HCT116 (cell line): ENCODE results near the gene KRT1. TPM values are rescaled to one million over a fixed set of nuclear protein-coding genes. Genes with fewer than 3 reads are reported as not detected.

ENCODE experiments used
- ATAC-seq: fragments of 200-7000 bp; cut with Tn5 transposase; 2 replicates; pipeline ENCODE4 v1.9.1; 2020; ENCODE audit warnings: mild to moderate bottlenecking, moderate library complexity
- BruUV-seq: library from RNA; stranded (reverse); fragments of 400-500 nt; replicated peaks from 2 replicates; lab custom pipeline; 2021; lab: Mats Ljungman, UMichigan
- CTCF ChIA-PET: fragments of 300-600 bp; sonication (Branson Sonifier 250); formaldehyde crosslinking; loops from one replicate; lab custom pipeline; 2021; ENCODE audit warnings: antibody characterized with exemption; lab: Charles Lee
- POLR2A ChIA-PET: fragments of 300-600, 350-600 bp; sonication (Branson Sonifier 250); formaldehyde crosslinking; loops from one replicate; lab custom pipeline; 2021; ENCODE audit warnings: antibody characterized with exemption; lab: Charles Lee
- RAD21 ChIA-PET, 2 experiments: fragments of 300-600 bp; sonication (Branson Sonifier 250); formaldehyde crosslinking; loops; one replicate each; lab custom pipeline; 2023; ENCODE audit warnings: low total read pairs in 2 of 2; ENCODE audit not compliant: uncharacterized antibody in 2 of 2, unreplicated experiment in 2 of 2, low non-redundant PET in 1 of 2; lab: Charles Lee
- DNase-seq: peaks from one replicate; pipeline ENCODE4 v3.0.0-alpha.2; 2010; ENCODE audit warnings: low read depth, low spot score
- H2AFZ ChIP-seq: fragments of 200-600 bp; shearing (Covaris generic), sonication (generic); 2 replicates; pipeline ENCODE4 v1.6.1; 2017; ENCODE audit warnings: low read depth, mixed run types, mixed read lengths, antibody characterized with exemption, low read length; ENCODE audit not compliant: poor library complexity, severe bottlenecking
- H3K27ac ChIP-seq: 2 replicates; pipeline ENCODE4 v1.5.1; 2012; ENCODE audit warnings: low read depth, low read length
- H3K27me3 ChIP-seq: fragments of 200-600 bp; sonication (generic); 2 replicates; pipeline ENCODE4 v1.6.1; 2016; ENCODE audit warnings: mixed run types, low read length, mixed read lengths; ENCODE audit not compliant: insufficient read depth
- H3K36me3 ChIP-seq, 2 experiments: fragments of 200-500 bp in 1 of 2; fragments of 200-600 bp in 1 of 2; sonication (Bioruptor generic) in 1 of 2; sonication (generic) in 1 of 2; 2 replicates each; pipeline versions ENCODE4 v1.5.1 to v1.6.1; 2014 to 2016; ENCODE audit warnings: low read length in 2 of 2, inconsistent platforms in 1 of 2, mixed read lengths in 1 of 2, mixed run types in 1 of 2; ENCODE audit not compliant: insufficient read depth in 2 of 2, control insufficient read depth in 1 of 2
- H3K4me1 ChIP-seq, 2 experiments: fragments of 200-600 bp in 1 of 2; sonication (generic) in 1 of 2; 2 replicates each; pipeline versions ENCODE4 v1.5.1 to v1.6.1; 2012 to 2017; ENCODE audit warnings: low read length in 2 of 2, inconsistent platforms in 1 of 2, mild to moderate bottlenecking in 1 of 2, mixed read lengths in 1 of 2, mixed run types in 1 of 2, moderate library complexity in 1 of 2; ENCODE audit not compliant: insufficient read depth in 2 of 2, control insufficient read depth in 1 of 2
- H3K4me2 ChIP-seq: fragments of 200-600 bp; sonication (generic); 2 replicates; pipeline ENCODE4 v1.6.1; 2017; ENCODE audit warnings: mixed run types, low read length, mixed read lengths
- H3K4me3 ChIP-seq, 2 experiments: fragments of 200-600 bp in 1 of 2; sonication (generic) in 1 of 2; replicated peaks in 1 of 2; 2 replicates each; pipeline ENCODE4 v1.5.1; 2011 to 2016; ENCODE audit warnings: low read length in 2 of 2, control low read depth in 1 of 2, low read depth in 1 of 2, mild to moderate bottlenecking in 1 of 2, mixed read lengths in 1 of 2, mixed run types in 1 of 2
- H3K79me2 ChIP-seq: fragments of 200-600 bp; sonication (generic); 2 replicates; pipeline ENCODE4 v1.6.1; 2017; ENCODE audit warnings: mild to moderate bottlenecking, mixed run types, low read length, moderate library complexity, mixed read lengths; ENCODE audit not compliant: insufficient read depth
- H3K9ac ChIP-seq: fragments of 200-600 bp; sonication (generic); 2 replicates; pipeline ENCODE4 v1.6.1; 2016; ENCODE audit warnings: low read length, mixed read lengths
- H3K9me2 ChIP-seq: fragments of 200-600 bp; sonication (generic), shearing (Covaris generic); 2 replicates; pipeline ENCODE4 v1.6.1; 2017; ENCODE audit warnings: mixed run types, mild to moderate bottlenecking, moderate library complexity; ENCODE audit not compliant: insufficient read depth
- H3K9me3 ChIP-seq, 2 experiments: fragments of 200-500 bp in 1 of 2; fragments of 200-600 bp in 1 of 2; sonication (Bioruptor generic) in 1 of 2; sonication (generic) in 1 of 2; 2 replicates each; pipeline ENCODE4 v1.6.1; 2014 to 2017; ENCODE audit warnings: low read length in 2 of 2, mixed read lengths in 2 of 2, inconsistent platforms in 1 of 2, low read depth in 1 of 2, mild to moderate bottlenecking in 1 of 2, mixed run types in 1 of 2, moderate library complexity in 1 of 2; ENCODE audit not compliant: control insufficient read depth in 1 of 2, insufficient read depth in 1 of 2
- H4K20me1 ChIP-seq: fragments of 200-600 bp; sonication (generic), shearing (Covaris generic); 2 replicates; pipeline ENCODE4 v1.6.1; 2017; ENCODE audit warnings: mixed run types, mild to moderate bottlenecking, moderate library complexity; ENCODE audit not compliant: insufficient read depth
- ATF3 ChIP-seq: IDR thresholded peaks from 2 replicates; pipeline ENCODE4 v1.6.1; 2012
- CBX3 ChIP-seq: IDR thresholded peaks from 2 replicates; pipeline ENCODE4 v1.6.1; 2012; ENCODE audit warnings: low read depth
- CEBPB ChIP-seq: IDR thresholded peaks from 2 replicates; pipeline ENCODE4 v1.6.1; 2012; ENCODE audit warnings: low read depth
- FOSL1 ChIP-seq: IDR thresholded peaks from 2 replicates; pipeline ENCODE4 v1.6.1; 2012; ENCODE audit warnings: low read depth
- MAX ChIP-seq: IDR thresholded peaks from 2 replicates; pipeline ENCODE4 v1.6.1; 2012
- POLR2AphosphoS5 ChIP-seq: IDR thresholded peaks from 2 replicates; pipeline ENCODE4 v1.6.1; 2011; ENCODE audit warnings: mild to moderate bottlenecking, low read depth, low read length, moderate library complexity
- SIN3A ChIP-seq: IDR thresholded peaks from 2 replicates; pipeline ENCODE4 v1.6.1; 2012; ENCODE audit warnings: low read depth
- SP1 ChIP-seq: IDR thresholded peaks from 2 replicates; pipeline ENCODE4 v1.6.1; 2012; ENCODE audit warnings: low read depth
- SRF ChIP-seq: IDR thresholded peaks from 2 replicates; pipeline ENCODE4 v1.6.1; 2012; ENCODE audit warnings: low read depth
- ZFX ChIP-seq: fragments of 450-650 bp; IDR thresholded peaks from 2 replicates; pipeline ENCODE4 v1.6.1; 2017
- intact Hi-C: fragments of 100-400 bp; cut with micrococcal nuclease; formaldehyde crosslinking; loops from 2 replicates; pipeline ENCODE4 v1.10.0; 2022
- total RNA-seq: library from RNA; stranded (reverse); gene quantifications from one replicate; pipeline ENCODE4 v1.2.1, GENCODE V29; 2021; ENCODE audit not compliant: unreplicated experiment

KRT1 gene
- total RNA-seq, 1 experiment from 2014 or later = 0.20 TPM

GRCh38 chr12:52636189-52636588 lies 44.0 kb downstream of the KRT1 start:
- no peaks in the 10 kb centered on the region for H3K36me3 ChIP-seq
- H3K4me3 ChIP-seq = no peak overlapping the region
- no TSS peak for BruUV-seq
- intact Hi-C loops = no loop called here
- no peak overlapping the region for H3K9ac ChIP-seq
- RAD21 ChIA-PET = no interaction called here
- POLR2A ChIA-PET = no interaction called here
- H3K27me3 ChIP-seq = no peaks in the 10 kb centered on the region
- CTCF ChIA-PET = no interaction called here
- no peak overlapping the region for H3K4me2 ChIP-seq
- no peaks in the 10 kb centered on the region for H3K4me1 ChIP-seq
- ATAC-seq = no peak
- no peak overlapping the region for H3K27ac ChIP-seq
- no peaks in the 10 kb centered on the region for H3K79me2 ChIP-seq
- DNase-seq = no peak
- TF ChIP-seq POLR2AphosphoS5 (no peak), SRF (no peak), SIN3A (no peak), CBX3 (no peak), ATF3 (no peak), ZFX (no peak), FOSL1 (no peak), CEBPB (no peak)
- no peak overlapping the region for H2AFZ ChIP-seq
- H3K9me2 ChIP-seq = no peaks in the 10 kb centered on the region
- H4K20me1 ChIP-seq = no peaks in the 10 kb centered on the region
- no peaks in the 10 kb centered on the region for H3K9me3 ChIP-seq

- ChIA-PET POLR2A (no interaction called here), RAD21 (no interaction called here), CTCF (no interaction called here)
- H3K27me3 ChIP-seq = no peaks in the 10 kb centered on the region
- H3K27ac ChIP-seq = no peak overlapping the region
- no peaks in the 10 kb centered on the region for H3K36me3 ChIP-seq
- H3K4me3 ChIP-seq = no peak overlapping the region
- H3K4me1 ChIP-seq = no peaks in the 10 kb centered on the region
- H4K20me1 ChIP-seq = no peaks in the 10 kb centered on the region
- H3K9me2 ChIP-seq = no peaks in the 10 kb centered on the region
- intact Hi-C loops = no loop called here
- no peak overlapping the region for H2AFZ ChIP-seq
- no peak overlapping the region for H3K9ac ChIP-seq
- no peaks in the 10 kb centered on the region for H3K79me2 ChIP-seq
- ATAC-seq (no peak), DNase-seq (no peak)
- TF ChIP-seq SRF (no peak), SP1 (no peak), MAX (no peak), ZFX (no peak)
- no TSS peak for BruUV-seq
- H3K4me2 ChIP-seq = no peak overlapping the region
- H3K9me3 ChIP-seq = no peaks in the 10 kb centered on the region
These were observed 45.7 kb downstream of the KRT1 start for GRCh38 chr12:52634266-52635056.
